GM21723 (cell line): ENCODE results near the gene P2RY4.
A peak's percentile ranks its signal among the peaks of the same experiment; 100 is the strongest.
"Not testable (repeated sequence)": the region's sequence is repeated elsewhere in the genome, so short reads cannot be mapped to it uniquely, and the experiment has no call there.

ENCODE experiments used
- ATAC-seq: cut with Tn5 transposase; IDR thresholded peaks from one replicate; pipeline ENCODE4 v1.9.1; 2021; ENCODE audit warnings: mild to moderate bottlenecking, moderate library complexity; ENCODE audit not compliant: unreplicated experiment

The P2RY4 gene

DNA sequence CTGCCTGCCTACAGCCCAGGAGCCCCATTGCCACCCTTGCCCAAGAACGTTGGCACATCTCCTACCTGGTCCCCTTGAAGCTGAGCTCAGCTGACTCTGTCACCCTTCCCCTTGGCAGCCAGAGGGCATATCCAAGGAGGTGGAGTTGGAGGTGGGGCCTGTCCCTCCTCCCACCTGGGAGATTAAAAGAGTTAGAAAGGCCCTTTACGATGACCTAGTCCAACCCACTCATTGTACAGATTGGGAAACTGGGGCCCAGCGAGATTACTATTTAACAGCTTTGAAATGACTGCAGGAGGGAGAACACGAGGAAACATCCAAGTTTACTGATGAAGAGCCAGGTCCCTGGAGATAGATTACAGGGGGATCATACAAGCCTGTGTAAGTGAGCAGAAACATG, at the start of gene P2RY4:
Gene P2RY4 (minus strand): TSS at position 101 of the 400 bp plus-strand sequence. CDS start 580 bp downstream, outside the sequence.
- ATAC-seq = no peak

- no peak for ATAC-seq
These were observed 41.7 kb upstream of the P2RY4 start for GRCh38 chrX:70301716-70302115.

DNA sequence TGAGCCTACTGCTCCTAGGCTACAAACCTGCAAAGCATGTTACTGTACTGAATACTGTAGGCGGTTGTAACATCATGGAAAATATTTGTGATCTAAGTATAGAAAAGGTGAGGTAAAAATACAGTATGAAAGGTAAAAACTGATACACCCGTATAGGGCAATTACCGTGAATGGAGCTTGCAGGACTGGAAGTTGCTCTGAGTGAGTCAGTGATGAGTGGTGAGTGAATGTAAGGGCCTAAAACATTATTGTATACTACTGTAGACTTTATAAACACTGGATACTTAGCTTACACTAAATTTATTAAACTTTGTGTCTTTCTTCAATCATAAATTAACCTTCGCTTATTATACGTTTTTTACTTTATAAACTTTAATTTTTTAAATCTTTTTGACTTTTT, 33.6 kb upstream of the P2RY4 start:
- ATAC-seq = no peak

- no peak for ATAC-seq
These were observed 32.8 kb upstream of the P2RY4 start for GRCh38 chrX:70292788-70293187.

- ATAC-seq = peak; percentile 97
These were observed 30.1 kb upstream of the P2RY4 start, which contains the start of the genes KIF4A and PDZD11 for GRCh38 chrX:70289793-70290770. TSS of gene KIF4A (plus strand) at chrX:70290104. CDS start at chrX:70290459, 355 bp downstream. TSS of gene PDZD11 (minus strand) at chrX:70289927. CDS start at chrX:70289341, 586 bp downstream.

GRCh38 chrX:70289168-70289792, 29.3 kb upstream of the P2RY4 start:
- peak; percentile 24 for ATAC-seq

DNA sequence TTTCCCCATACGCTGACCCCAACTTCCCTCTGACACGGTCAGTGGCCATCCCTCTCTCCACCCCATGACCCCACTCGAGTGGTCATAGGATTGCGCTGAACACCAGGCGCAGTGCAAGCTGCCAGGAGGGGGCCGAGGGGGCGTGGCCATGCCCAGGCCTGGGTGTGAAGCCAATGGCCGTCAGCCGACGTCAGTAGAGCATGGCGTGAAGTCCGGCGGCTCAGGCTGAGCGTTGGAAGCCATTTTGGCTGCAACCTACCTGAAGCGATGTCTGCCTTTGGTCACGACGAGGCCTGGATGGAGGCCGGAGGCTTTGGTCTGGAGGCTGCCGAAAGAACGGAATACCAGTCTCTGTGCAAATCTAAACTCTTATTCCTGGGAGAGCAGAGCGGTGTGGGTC, 21.9 kb upstream of the P2RY4 start, which contains the start of gene RAB41:
Gene RAB41 (plus strand): TSS at position 222 of the 400 bp plus-strand sequence. CDS start 46 bp downstream, at position 268.
- no peak for ATAC-seq

- no peak for ATAC-seq
These were observed 20.6 kb upstream of the P2RY4 start for GRCh38 chrX:70280573-70280972.

DNA sequence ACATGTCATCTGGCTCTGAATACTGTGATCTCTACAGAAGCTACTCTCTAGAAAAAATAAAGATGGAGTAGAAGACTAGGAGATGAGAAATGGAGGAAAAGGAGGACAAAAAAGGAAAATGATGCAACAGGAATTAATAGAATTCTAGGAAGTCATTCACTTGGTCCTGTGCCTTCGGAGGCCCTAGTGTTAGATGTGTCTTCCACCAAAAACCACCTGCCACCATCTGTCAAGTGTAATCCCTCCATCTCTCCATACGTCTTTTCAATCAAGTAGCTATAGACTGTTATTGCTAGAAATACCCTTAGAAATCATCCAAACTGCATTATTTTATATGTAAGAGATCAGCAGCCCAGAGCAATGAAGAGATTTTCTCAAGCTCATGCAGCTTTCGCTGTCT, 19.1 kb upstream of the P2RY4 start:
- ATAC-seq = no peak

DNA sequence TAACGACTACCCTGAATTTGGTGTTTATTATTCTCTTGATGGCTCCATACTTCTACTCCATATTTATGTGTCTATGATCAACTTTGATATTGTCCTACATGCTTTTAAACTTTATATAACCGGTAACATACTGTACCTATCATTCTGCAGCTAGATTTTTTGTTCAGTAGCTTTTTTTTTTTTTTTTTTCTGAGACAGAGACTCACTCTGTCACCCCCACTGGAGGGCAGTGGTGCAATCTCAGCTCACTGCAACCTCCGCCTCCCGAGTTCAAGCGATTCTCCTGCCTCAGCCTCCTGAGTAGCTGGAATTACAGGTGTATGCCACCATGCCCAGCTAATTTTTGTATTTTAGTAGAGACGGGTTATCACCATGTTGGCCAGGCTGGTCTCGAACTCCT, 14.0 kb upstream of the P2RY4 start:
- ATAC-seq = not testable (repeated sequence)

GRCh38 chrX:70268034-70268433, 8.0 kb upstream of the P2RY4 start, which contains the start of gene ARR3:
TSS of gene ARR3 (plus strand) at chrX:70268334. CDS start at chrX:70269386, 1,052 bp downstream.
- no peak for ATAC-seq

DNA sequence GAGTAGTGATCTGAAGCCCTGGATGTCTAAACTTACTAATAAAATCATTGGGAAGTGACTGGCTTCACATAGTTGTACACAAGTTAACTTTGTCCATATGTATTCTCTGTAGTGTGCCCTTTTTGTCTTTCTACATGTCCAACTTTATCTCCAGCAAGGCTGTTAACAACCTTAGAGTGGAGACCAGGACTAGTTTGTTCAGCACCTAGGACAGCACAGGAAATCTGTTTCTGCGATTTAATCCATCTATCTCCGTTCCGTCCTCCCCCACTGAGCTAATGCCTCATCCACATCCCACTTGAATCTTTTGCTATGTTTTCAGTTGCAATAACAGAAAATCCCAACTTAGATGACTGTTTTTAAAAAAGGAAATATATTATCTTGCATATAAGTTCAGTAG, 4.8 kb upstream of the P2RY4 start:
- no peak for ATAC-seq

- ATAC-seq = peak; percentile 60
These were observed 3.1 kb upstream of the P2RY4 start for GRCh38 chrX:70262952-70263567.

- ATAC-seq = no peak
These were observed 2.3 kb downstream of the P2RY4 start for GRCh38 chrX:70257423-70258288.

DNA sequence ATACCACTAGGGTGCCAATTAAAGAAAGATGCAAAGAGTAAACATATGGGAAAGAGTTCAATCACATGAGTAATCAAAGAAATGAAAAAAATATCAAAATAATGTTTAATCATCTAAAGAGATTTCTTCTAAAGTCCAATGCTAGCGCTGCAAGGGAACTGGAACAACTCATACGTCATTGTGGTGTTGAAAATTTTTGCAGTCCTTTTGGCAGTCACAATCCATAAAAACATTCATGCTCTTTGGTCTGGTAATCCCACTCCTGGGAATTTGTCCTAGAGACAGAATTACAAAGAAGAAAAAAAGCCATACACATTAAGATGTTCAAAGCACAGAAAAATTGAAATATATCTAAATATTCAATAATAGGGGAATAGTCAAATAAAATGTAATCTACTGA, 4.6 kb downstream of the P2RY4 start:
- ATAC-seq = no peak

GRCh38 chrX:70254909-70255308, 5.1 kb downstream of the P2RY4 start:
- no peak for ATAC-seq

- ATAC-seq = no peak
These were observed 6.0 kb downstream of the P2RY4 start for GRCh38 chrX:70254063-70254400.

DNA sequence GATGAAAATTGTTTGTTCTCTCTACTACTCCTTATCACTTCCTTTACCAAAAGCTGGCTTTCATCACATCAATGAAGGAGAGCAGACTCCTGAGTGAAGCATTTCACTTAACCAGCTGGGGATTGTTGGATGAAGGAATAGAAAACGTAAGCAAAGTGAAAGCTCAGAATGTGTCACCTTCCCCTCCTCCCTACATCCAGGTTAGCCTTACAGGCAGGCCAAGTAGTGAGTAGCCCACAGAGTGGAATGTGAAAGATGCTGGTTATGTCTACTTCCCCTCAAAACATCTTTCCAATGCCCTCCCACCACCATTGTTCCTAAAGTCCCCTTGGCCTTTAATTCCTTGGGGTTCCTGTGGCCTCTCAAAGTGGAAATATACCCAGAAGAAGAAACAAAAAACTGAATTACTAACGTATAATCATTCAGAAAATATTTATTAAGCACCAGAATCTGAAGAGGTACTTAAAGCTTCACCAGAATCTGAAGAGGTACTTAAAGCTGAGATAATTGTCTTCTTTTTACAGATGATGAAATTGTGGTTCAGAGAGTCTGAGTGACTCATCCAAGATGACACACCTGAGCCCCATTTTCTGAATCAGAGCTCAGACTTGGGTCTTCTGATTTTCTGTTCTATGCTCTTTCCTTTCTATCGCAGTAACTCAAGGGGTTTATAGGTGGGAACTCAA, 6.5 kb downstream of the P2RY4 start:
- ATAC-seq = no peak

- ATAC-seq = no peak
These were observed 7.5 kb downstream of the P2RY4 start for GRCh38 chrX:70252491-70252890.

- ATAC-seq = no peak
These were observed 12.8 kb downstream of the P2RY4 start for GRCh38 chrX:70247252-70247651.
